ENCODE results near the gene SAMD13.

DNA sequence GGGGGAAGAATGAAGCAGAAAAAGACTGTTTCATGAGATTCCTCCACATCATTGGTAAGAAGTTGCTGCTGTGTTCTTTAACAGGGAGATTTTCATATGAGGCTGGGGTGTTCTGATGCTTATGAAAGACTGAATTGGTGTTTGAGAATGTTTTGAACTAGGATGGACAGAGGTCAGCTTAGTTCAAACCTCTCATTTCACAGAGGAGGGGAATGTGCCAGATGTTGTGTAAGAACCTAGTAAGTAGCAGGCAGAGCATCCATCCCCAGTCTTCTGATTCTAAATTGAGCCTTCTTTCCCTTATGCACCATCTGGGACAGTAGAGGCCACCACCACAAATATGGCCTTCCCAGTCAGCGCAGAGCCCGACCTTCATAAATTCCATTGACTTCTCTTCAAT is 43.7 kb downstream of the SAMD13 start:
- no peak for TF ChIP-seq KDM1A (IDR thresholded peaks at IDR 0.05; ENCODE audit: borderline replicate concordance)
- TF ChIP-seq CHD2 (IDR thresholded peaks at IDR 0.05; ENCODE audit: borderline replicate concordance, low read depth, low read length), result no peak
- TF ChIP-seq, protein P1, sequence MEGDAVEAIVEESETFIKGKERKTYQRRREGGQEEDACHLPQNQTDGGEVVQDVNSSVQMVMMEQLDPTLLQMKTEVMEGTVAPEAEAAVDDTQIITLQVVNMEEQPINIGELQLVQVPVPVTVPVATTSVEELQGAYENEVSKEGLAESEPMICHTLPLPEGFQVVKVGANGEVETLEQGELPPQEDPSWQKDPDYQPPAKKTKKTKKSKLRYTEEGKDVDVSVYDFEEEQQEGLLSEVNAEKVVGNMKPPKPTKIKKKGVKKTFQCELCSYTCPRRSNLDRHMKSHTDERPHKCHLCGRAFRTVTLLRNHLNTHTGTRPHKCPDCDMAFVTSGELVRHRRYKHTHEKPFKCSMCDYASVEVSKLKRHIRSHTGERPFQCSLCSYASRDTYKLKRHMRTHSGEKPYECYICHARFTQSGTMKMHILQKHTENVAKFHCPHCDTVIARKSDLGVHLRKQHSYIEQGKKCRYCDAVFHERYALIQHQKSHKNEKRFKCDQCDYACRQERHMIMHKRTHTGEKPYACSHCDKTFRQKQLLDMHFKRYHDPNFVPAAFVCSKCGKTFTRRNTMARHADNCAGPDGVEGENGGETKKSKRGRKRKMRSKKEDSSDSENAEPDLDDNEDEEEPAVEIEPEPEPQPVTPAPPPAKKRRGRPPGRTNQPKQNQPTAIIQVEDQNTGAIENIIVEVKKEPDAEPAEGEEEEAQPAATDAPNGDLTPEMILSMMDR (IDR thresholded peaks at IDR 0.05 in 2 of 3, conservative IDR thresholded peaks at IDR 0.05 in 1 of 3; ENCODE audit: control insufficient read depth in 2 of 3, extremely low read depth in 1 of 3, insufficient read depth in 1 of 3, low read depth in 3 of 3, low read length in 3 of 3), result no peak
- no peak for TF ChIP-seq SRF (IDR thresholded peaks at IDR 0.05; ENCODE audit: low read depth in 2 of 2, low read length in 2 of 2)
- no peak for TF ChIP-seq CEBPZ (IDR thresholded peaks at IDR 0.05; ENCODE audit: low read depth, low read length)
- TF ChIP-seq RAD21 (IDR thresholded peaks at IDR 0.05; ENCODE audit: insufficient read depth, low read depth, low read length), result no peak
- no peak for TF ChIP-seq HDAC2 (IDR thresholded peaks at IDR 0.05)
- TF ChIP-seq CBX5 (IDR thresholded peaks at IDR 0.05; ENCODE audit: low read depth), result no peak
- TF ChIP-seq CBX3 (IDR thresholded peaks at IDR 0.05; ENCODE audit: borderline replicate concordance, low read depth), result no peak
- TF ChIP-seq NRF1 (conservative IDR thresholded peaks at IDR 0.05; ENCODE audit: low read depth, low read length), result no peak
- no peak for TF ChIP-seq MYC (IDR thresholded peaks at IDR 0.05; ENCODE audit: insufficient read depth, insufficient read length, insufficient replicate concordance, low read length, severe bottlenecking)
- TF ChIP-seq RFX5 (IDR thresholded peaks at IDR 0.05; ENCODE audit: low read depth, low read length), result no peak

Data from GM12878 (cell line).